Cardiac muscle cell (in vitro differentiated cells and primary cell): ENCODE data around the gene PRSS36. TPM values are rescaled to one million over a fixed set of nuclear protein-coding genes. Genes with fewer than 3 reads are reported as not detected.
"Not testable (repeated sequence)": the region's sequence is repeated elsewhere in the genome, so short reads cannot be mapped to it uniquely, and the experiment has no call there.

Source experiments
- DNase-seq, 2 donors: peaks; one replicate each; pipeline versions ENCODE4 v3.0.0 to v3.0.0-alpha.2; 2010 to 2017; ENCODE audit warnings: low read depth in 1 of 2, low spot score in 1 of 2
- H3K27ac ChIP-seq: fragments of 200-600 bp; sonication (generic); 2 replicates; pipeline ENCODE4 v1.5.1; 2016
- H3K27me3 ChIP-seq: fragments of 200-600 bp; sonication (generic); 2 replicates; pipeline ENCODE4 v1.6.0; 2016; ENCODE audit warnings: control low read depth
- H3K36me3 ChIP-seq: fragments of 200-600 bp; sonication (generic); 2 replicates; pipeline ENCODE4 v1.5.1; 2016; ENCODE audit warnings: control low read depth
- H3K4me1 ChIP-seq: fragments of 200-600 bp; sonication (generic); 2 replicates; pipeline ENCODE4 v1.8.1; 2017; ENCODE audit warnings: low read depth, mild to moderate bottlenecking, mixed run types
- H3K4me3 ChIP-seq: fragments of 200-600 bp; sonication (generic); 2 replicates; pipeline ENCODE4 v1.5.1; 2016; ENCODE audit warnings: mild to moderate bottlenecking
- H3K9me3 ChIP-seq: fragments of 200-600 bp; sonication (generic); 2 replicates; pipeline ENCODE4 v1.5.1; 2017; ENCODE audit warnings: low read depth, mild to moderate bottlenecking, control low read depth
- CTCF ChIP-seq: IDR thresholded peaks from 2 replicates; pipeline ENCODE4 v1.5.1; 2012; ENCODE audit warnings: low read depth, mild to moderate bottlenecking, low read length
- polyA plus RNA-seq: library from polyadenylated mRNA; unstranded; fragments of >200 nt; fragmentation: Nextera tagmentation; extraction: Ambion mirVana; gene quantifications from 2 replicates; pipeline ENCODE4 v1.2.1, GENCODE V29; 2016
- total RNA-seq: library from RNA; depleted of rRNA; stranded (reverse); fragments of >200 nt; gene quantifications from 2 replicates; pipeline ENCODE4 v1.2.3, GENCODE V29; 2016

PRSS36 gene
- total RNA-seq (0.63 and 1.1 TPM in 2 replicates), polyA plus RNA-seq (1.8 and 3.3 TPM in 2 replicates)

- H3K36me3 ChIP-seq = no peaks in the 10 kb centered on the region
- TF ChIP-seq CTCF = no peak
- no peaks in the 10 kb centered on the region for H3K4me1 ChIP-seq
- no peak within 1 kb of the TSS for H3K27ac ChIP-seq
- DNase-seq = no peak
- H3K4me3 ChIP-seq = no peak within 1 kb of the TSS
- no peaks in the 10 kb centered on the region for H3K9me3 ChIP-seq
- H3K27me3 ChIP-seq = peaks cover 42% of the 10 kb centered on the region
Measured at GRCh38 chr16:31149894-31150890, at the start of gene PRSS36. Gene PRSS36, minus strand, starts transcription at chr16:31150066. Its CDS starts 31 bp downstream, at chr16:31150035.

GRCh38 chr16:31199430-31200041, 49.7 kb upstream of the PRSS36 start:
- H3K4me1 ChIP-seq = no peaks in the 10 kb centered on the region
- H3K4me3 ChIP-seq = no peak overlapping the region
- peaks cover 34% of the 10 kb centered on the region for H3K27me3 ChIP-seq
- no peak for TF ChIP-seq CTCF
- no peak overlapping the region for H3K27ac ChIP-seq
- peaks cover 26% of the 10 kb centered on the region for H3K36me3 ChIP-seq
- DNase-seq = no peak
- H3K9me3 ChIP-seq = no peaks in the 10 kb centered on the region

GRCh38 chr16:31198207-31198882, 48.5 kb upstream of the PRSS36 start:
- peaks cover 24% of the 10 kb centered on the region for H3K27me3 ChIP-seq
- H3K4me1 ChIP-seq = no peaks in the 10 kb centered on the region
- H3K27ac ChIP-seq = no peak overlapping the region
- no peaks in the 10 kb centered on the region for H3K9me3 ChIP-seq
- H3K36me3 ChIP-seq = peaks cover 38% of the 10 kb centered on the region
- no peak overlapping the region for H3K4me3 ChIP-seq
- no peak for DNase-seq
- no peak for TF ChIP-seq CTCF

- H3K36me3 ChIP-seq = peaks cover 56% of the 10 kb centered on the region
- no peak for TF ChIP-seq CTCF
Measured at GRCh38 chr16:31196324-31197088, 46.6 kb upstream of the PRSS36 start.

GRCh38 chr16:31195861-31196260, 46.0 kb upstream of the PRSS36 start:
- not testable (repeated sequence) for H3K9me3 ChIP-seq, H3K27me3 ChIP-seq, H3K4me3 ChIP-seq, DNase-seq, H3K4me1 ChIP-seq, H3K27ac ChIP-seq
- peaks cover 62% of the 10 kb centered on the region for H3K36me3 ChIP-seq

More at GRCh38 chr16:31196324-31197088, 46.6 kb upstream of the PRSS36 start:
- H3K27ac ChIP-seq = no peak overlapping the region
- H3K27me3 ChIP-seq = peaks cover 6% of the 10 kb centered on the region
- no peaks in the 10 kb centered on the region for H3K4me1 ChIP-seq
- H3K9me3 ChIP-seq = no peaks in the 10 kb centered on the region
- H3K4me3 ChIP-seq = no peak overlapping the region
- no peak for DNase-seq
